Keratinocyte (primary cell): ENCODE data around the gene PPIC. TPM values are rescaled to one million over a fixed set of nuclear protein-coding genes. Genes with fewer than 3 reads are reported as not detected.
"Not testable (repeated sequence)": the region's sequence is repeated elsewhere in the genome, so short reads cannot be mapped to it uniquely, and the experiment has no call there.

Experiments
- DNase-seq: peaks from one replicate; pipeline ENCODE4 v3.0.0-alpha.2; 2011; ENCODE audit warnings: low read depth, missing footprints, low spot score
- FAIRE-seq: peaks from 2 replicates; lab custom pipeline; 2011; peaks lifted over from hg19 to GRCh38; lab: Jason Lieb, UNC
- H2AFZ ChIP-seq: 2 replicates; pipeline ENCODE4 v1.6.0; 2012; ENCODE audit warnings: low read length, control low read depth, inconsistent platforms; ENCODE audit not compliant: control insufficient read depth
- H3K27ac ChIP-seq: 2 replicates; pipeline ENCODE4 v1.5.1; 2011; ENCODE audit warnings: low read length; ENCODE audit not compliant: control insufficient read depth, insufficient read depth
- H3K27me3 ChIP-seq: 3 replicates; pipeline ENCODE4 v1.6.0; 2011; ENCODE audit warnings: low read length; ENCODE audit not compliant: control insufficient read depth, insufficient read depth; ENCODE audit errors: extremely low read depth
- H3K36me3 ChIP-seq, 2 experiments: 2 replicates in 1 of 2; 3 replicates in 1 of 2; pipeline ENCODE4 v1.5.1; 2011; ENCODE audit warnings: low read length in 2 of 2, mild to moderate bottlenecking in 1 of 2; ENCODE audit not compliant: control insufficient read depth in 2 of 2, insufficient read depth in 2 of 2; ENCODE audit errors: extremely low read depth in 1 of 2
- H3K4me1 ChIP-seq: 3 replicates; pipeline ENCODE4 v1.5.1; 2011; ENCODE audit warnings: low read length; ENCODE audit not compliant: control insufficient read depth, insufficient read depth; ENCODE audit errors: extremely low read depth
- H3K4me2 ChIP-seq: 3 replicates; pipeline ENCODE4 v1.6.0; 2011; ENCODE audit warnings: low read depth, low read length; ENCODE audit not compliant: control insufficient read depth, insufficient read depth; ENCODE audit errors: extremely low read depth
- H3K4me3 ChIP-seq, 3 experiments: fragments of 200-600 bp in 1 of 3; sonication (generic) in 1 of 3; 2 replicates in 2 of 3; 3 replicates in 1 of 3; pipeline ENCODE4 v1.5.1; 2011 to 2016; ENCODE audit warnings: low read length in 3 of 3, mild to moderate bottlenecking in 3 of 3, control low read depth in 2 of 3, inconsistent platforms in 1 of 3, low read depth in 1 of 3, mixed read lengths in 1 of 3, mixed run types in 1 of 3, moderate library complexity in 1 of 3; ENCODE audit not compliant: control insufficient read depth in 2 of 3, insufficient read depth in 2 of 3; ENCODE audit errors: extremely low read depth in 1 of 3
- H3K79me2 ChIP-seq: 2 replicates; pipeline ENCODE4 v1.6.0; 2012; ENCODE audit warnings: low read length; ENCODE audit not compliant: control insufficient read depth, insufficient read depth
- H3K9ac ChIP-seq: 3 replicates; pipeline ENCODE4 v1.6.0; 2011; ENCODE audit warnings: low read length; ENCODE audit not compliant: control insufficient read depth, insufficient read depth; ENCODE audit errors: extremely low read depth
- H3K9me1 ChIP-seq: 3 replicates; pipeline ENCODE4 v1.6.0; 2011; ENCODE audit warnings: low read length; ENCODE audit not compliant: control insufficient read depth, insufficient read depth; ENCODE audit errors: extremely low read depth
- H3K9me3 ChIP-seq: 2 replicates; pipeline ENCODE4 v1.5.1; 2012; ENCODE audit warnings: low read depth, low read length; ENCODE audit not compliant: control insufficient read depth
- H4K20me1 ChIP-seq: 3 replicates; pipeline ENCODE4 v1.6.0; 2011; ENCODE audit warnings: low read length; ENCODE audit not compliant: control insufficient read depth, insufficient read depth; ENCODE audit errors: extremely low read depth
- EZH2 ChIP-seq: IDR thresholded peaks from one replicate; pipeline ENCODE4 v1.6.1; 2012; ENCODE audit warnings: inconsistent platforms, mild to moderate bottlenecking, low read length, moderate library complexity
- dilution Hi-C: fragments of 300-500 bp; cut with MboI; formaldehyde crosslinking; loops from one replicate; pipeline ENCODE4 v1.7.0; 2020; ENCODE audit warnings: low sequenced_read_pairs; ENCODE audit not compliant: extremely low pct_ligation_motif_present
- polyA plus RNA-seq, 5 experiments: library from polyadenylated mRNA; depleted of rRNA in 3 of 5; stranded (reverse) in 3 of 5; stranded (forward) in 1 of 5; unstranded in 1 of 5; fragments of >200 nt; gene quantifications; 1 replicate in 1 of 5; 2 replicates in 3 of 5; 3 replicates in 1 of 5; pipeline versions ENCODE4 v1.2.1 to v1.2.3, GENCODE V29; 2011 to 2012; ENCODE audit warnings: missing spikeins in 2 of 5, low read depth in 1 of 5, low replicate concordance in 1 of 5
- TF ChIP-seq, protein P1 (sequence below), 3 experiments: IDR thresholded peaks in 1 of 3; conservative IDR thresholded peaks in 1 of 3; optimal IDR thresholded peaks in 1 of 3; 2 replicates in 2 of 3; 3 replicates in 1 of 3; pipeline versions ENCODE3 to v1.5.1; 2011; ENCODE audit warnings: low read length in 3 of 3, mild to moderate bottlenecking in 3 of 3, moderate library complexity in 2 of 3, control low read depth in 1 of 3, inconsistent platforms in 1 of 3; ENCODE audit not compliant: insufficient read depth in 2 of 3; ENCODE audit errors: extremely low read depth in 1 of 3

Gene PPIC
- polyA plus RNA-seq, 1 donor (not counting 4 experiments of a cell fraction or from before 2014, with no cell fraction given) = 26.5 TPM

DNA sequence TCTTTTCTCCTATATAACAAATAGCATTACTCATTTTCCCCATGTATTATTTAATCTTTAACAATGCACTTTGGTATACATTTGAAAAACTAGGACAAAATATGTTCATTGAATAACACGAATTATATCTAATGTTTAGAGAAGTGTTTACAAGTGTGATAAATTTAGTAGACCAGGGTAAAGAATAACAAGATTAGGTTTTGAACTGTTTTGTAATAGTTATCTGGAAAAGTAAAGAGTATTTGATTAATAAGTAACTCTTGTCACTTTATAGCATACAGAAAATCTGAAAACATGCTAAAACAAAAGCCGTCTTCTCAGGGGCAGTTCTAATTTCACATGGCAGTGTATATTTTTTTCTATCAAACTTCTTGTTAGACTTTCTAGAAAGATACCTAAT, 58.5 kb downstream of the PPIC start:
- Histone ChIP-seq H3K4me3 (no peak overlapping the region), H3K9me1 (no peaks in the 10 kb centered on the region), H3K36me3 (no peaks in the 10 kb centered on the region), H3K27me3 (no peaks in the 10 kb centered on the region), H2AFZ (no peak overlapping the region), H3K4me2 (no peak overlapping the region), H3K27ac (no peak overlapping the region), H4K20me1 (no peaks in the 10 kb centered on the region), H3K4me1 (no peaks in the 10 kb centered on the region), H3K79me2 (no peaks in the 10 kb centered on the region), H3K9me3 (no peaks in the 10 kb centered on the region), H3K9ac (no peak overlapping the region)
- TF ChIP-seq EZH2 = no peak
- TF ChIP-seq, protein P1, sequence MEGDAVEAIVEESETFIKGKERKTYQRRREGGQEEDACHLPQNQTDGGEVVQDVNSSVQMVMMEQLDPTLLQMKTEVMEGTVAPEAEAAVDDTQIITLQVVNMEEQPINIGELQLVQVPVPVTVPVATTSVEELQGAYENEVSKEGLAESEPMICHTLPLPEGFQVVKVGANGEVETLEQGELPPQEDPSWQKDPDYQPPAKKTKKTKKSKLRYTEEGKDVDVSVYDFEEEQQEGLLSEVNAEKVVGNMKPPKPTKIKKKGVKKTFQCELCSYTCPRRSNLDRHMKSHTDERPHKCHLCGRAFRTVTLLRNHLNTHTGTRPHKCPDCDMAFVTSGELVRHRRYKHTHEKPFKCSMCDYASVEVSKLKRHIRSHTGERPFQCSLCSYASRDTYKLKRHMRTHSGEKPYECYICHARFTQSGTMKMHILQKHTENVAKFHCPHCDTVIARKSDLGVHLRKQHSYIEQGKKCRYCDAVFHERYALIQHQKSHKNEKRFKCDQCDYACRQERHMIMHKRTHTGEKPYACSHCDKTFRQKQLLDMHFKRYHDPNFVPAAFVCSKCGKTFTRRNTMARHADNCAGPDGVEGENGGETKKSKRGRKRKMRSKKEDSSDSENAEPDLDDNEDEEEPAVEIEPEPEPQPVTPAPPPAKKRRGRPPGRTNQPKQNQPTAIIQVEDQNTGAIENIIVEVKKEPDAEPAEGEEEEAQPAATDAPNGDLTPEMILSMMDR (optimal IDR thresholded peaks at IDR 0.05 in 1 of 3, IDR thresholded peaks at IDR 0.05 in 1 of 3, conservative IDR thresholded peaks at IDR 0.05 in 1 of 3; ENCODE audit: extremely low read depth in 1 of 3, insufficient read depth in 2 of 3, low read length in 3 of 3) = no peak
- FAIRE-seq (no peak), DNase-seq (no peak)
- dilution Hi-C loops = no loop called here

DNA sequence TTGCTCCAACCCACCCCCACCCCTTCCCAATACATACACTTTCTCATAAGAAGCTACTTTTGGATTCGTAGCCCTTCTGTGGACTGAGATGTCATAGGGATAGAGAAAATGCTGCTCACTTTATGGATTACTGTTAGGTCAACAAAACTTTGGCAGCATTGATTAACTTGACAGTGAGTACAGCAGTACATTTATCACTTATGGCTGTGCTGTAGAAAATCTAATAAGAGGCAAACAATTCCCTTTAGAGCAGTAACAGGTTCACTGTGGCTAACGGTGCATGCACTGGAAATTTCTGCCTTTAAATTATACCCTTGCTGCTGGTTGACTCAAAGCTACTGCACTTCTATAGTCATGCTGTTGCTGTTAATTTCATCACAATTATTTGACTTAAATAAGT, 59.2 kb downstream of the PPIC start:
- H2AFZ ChIP-seq = no peak overlapping the region
- no peak overlapping the region for H3K9ac ChIP-seq
- H3K27me3 ChIP-seq = no peaks in the 10 kb centered on the region
- no peak for TF ChIP-seq EZH2
- TF ChIP-seq, protein P1 (optimal IDR thresholded peaks at IDR 0.05 in 1 of 3, IDR thresholded peaks at IDR 0.05 in 1 of 3, conservative IDR thresholded peaks at IDR 0.05 in 1 of 3; ENCODE audit: extremely low read depth in 1 of 3, insufficient read depth in 2 of 3, low read length in 3 of 3) = no peak
- FAIRE-seq = no peak
- no peaks in the 10 kb centered on the region for H3K36me3 ChIP-seq
- no peak overlapping the region for H3K27ac ChIP-seq
- no peaks in the 10 kb centered on the region for H3K9me3 ChIP-seq
- no peak overlapping the region for H3K4me3 ChIP-seq
- no peaks in the 10 kb centered on the region for H3K9me1 ChIP-seq
- dilution Hi-C loops = no loop called here
- no peak overlapping the region for H3K4me2 ChIP-seq
- no peaks in the 10 kb centered on the region for H4K20me1 ChIP-seq
- H3K4me1 ChIP-seq = no peaks in the 10 kb centered on the region
- H3K79me2 ChIP-seq = no peaks in the 10 kb centered on the region
- no peak for DNase-seq

DNA sequence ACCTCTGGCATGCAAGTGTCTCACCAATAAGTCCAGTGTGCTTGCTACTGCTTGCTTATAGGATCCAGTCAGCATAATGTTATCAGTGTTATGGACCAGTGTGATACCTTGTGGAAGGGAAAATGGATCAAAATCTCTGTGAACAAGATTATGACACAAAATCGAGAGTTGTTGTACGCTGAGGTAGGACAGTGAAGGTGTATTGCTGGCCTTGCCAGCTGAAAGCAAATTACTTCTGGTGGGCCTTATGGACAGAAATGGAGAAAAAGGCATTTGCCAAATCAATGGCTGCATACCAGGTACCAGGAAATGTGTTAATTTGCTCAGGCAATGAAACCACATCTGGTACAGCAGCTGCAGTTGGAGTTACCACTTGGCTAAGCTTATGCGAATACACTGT, 62.3 kb downstream of the PPIC start:
- H3K4me3 ChIP-seq, dilution Hi-C loops, H3K4me2 ChIP-seq, H4K20me1 ChIP-seq, H3K27ac ChIP-seq, H3K9me3 ChIP-seq, H3K36me3 ChIP-seq, H3K4me1 ChIP-seq, H3K79me2 ChIP-seq, H2AFZ ChIP-seq, H3K27me3 ChIP-seq, DNase-seq, H3K9ac ChIP-seq, FAIRE-seq, H3K9me1 ChIP-seq: not testable (repeated sequence)

DNA sequence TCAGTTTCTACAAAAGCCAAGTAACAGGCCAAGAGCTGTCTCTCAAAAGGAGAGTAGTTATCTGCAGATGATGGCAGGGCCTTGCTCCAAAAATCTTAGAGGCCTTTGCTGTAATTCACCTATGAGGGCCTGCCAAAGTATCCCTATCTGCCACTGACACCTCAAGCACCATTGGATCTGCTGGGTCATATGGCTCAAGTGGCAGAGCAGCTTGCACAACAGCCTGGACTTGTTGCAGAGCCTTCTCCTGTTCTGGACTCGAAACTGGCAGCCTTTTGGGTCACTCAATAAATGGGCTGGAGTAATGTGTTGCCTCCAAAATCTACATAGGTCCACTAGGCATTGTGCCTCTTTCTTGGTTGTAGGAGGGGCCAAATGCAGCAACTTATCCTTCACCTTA, 62.8 kb downstream of the PPIC start:
- FAIRE-seq, H3K27ac ChIP-seq, H4K20me1 ChIP-seq, H3K9me1 ChIP-seq, DNase-seq, H3K36me3 ChIP-seq, H3K4me1 ChIP-seq, H3K9ac ChIP-seq, H3K4me2 ChIP-seq, H2AFZ ChIP-seq, H3K27me3 ChIP-seq, H3K9me3 ChIP-seq, H3K4me3 ChIP-seq, dilution Hi-C loops, H3K79me2 ChIP-seq: not testable (repeated sequence)
